ENCODE data around the gene FLVCR2.

The FLVCR2 gene

GRCh38 chr14:75559045-75559444 lies 19.4 kb upstream of the FLVCR2 start:
- no peak for DNase-seq

- peak; percentile 26 for DNase-seq
Observed at GRCh38 chr14:75559451-75560222, 18.8 kb upstream of the FLVCR2 start.

- peak; percentile 47 for DNase-seq
Observed at GRCh38 chr14:75561013-75561432, 17.4 kb upstream of the FLVCR2 start.

- DNase-seq: peak; percentile 47
Observed at GRCh38 chr14:75562089-75562488, 16.3 kb upstream of the FLVCR2 start.

GRCh38 chr14:75562489-75562888 lies 15.9 kb upstream of the FLVCR2 start:
- no peak for DNase-seq

- DNase-seq: no peak
Observed at GRCh38 chr14:75563931-75564330, 14.5 kb upstream of the FLVCR2 start.

- DNase-seq: no peak
Observed at GRCh38 chr14:75565056-75565455, 13.4 kb upstream of the FLVCR2 start.

- peak; percentile 83 for DNase-seq
Observed at GRCh38 chr14:75566321-75566720, 12.1 kb upstream of the FLVCR2 start.

GRCh38 chr14:75566752-75567151 lies 11.7 kb upstream of the FLVCR2 start:
- no peak for DNase-seq

- no peak for DNase-seq
Observed at GRCh38 chr14:75568140-75568539, 10.3 kb upstream of the FLVCR2 start.

- DNase-seq: no peak
Observed at GRCh38 chr14:75568791-75569190, 9.6 kb upstream of the FLVCR2 start.

GRCh38 chr14:75570797-75571196 lies 7.6 kb upstream of the FLVCR2 start:
- no peak for DNase-seq

- no peak for DNase-seq
Observed at GRCh38 chr14:75572104-75572503, 6.3 kb upstream of the FLVCR2 start.

GRCh38 chr14:75577090-75577489 lies 1.3 kb upstream of the FLVCR2 start:
- DNase-seq: no peak

GRCh38 chr14:75577729-75578101 lies 705 bp upstream of the FLVCR2 start:
- peak; percentile 75 for DNase-seq

GRCh38 chr14:75578786-75579337 lies 442 bp downstream of the FLVCR2 start:
- DNase-seq: no peak

- DNase-seq: no peak
Observed at GRCh38 chr14:75579338-75579864, 981 bp downstream of the FLVCR2 start.

- DNase-seq: no peak
Observed at GRCh38 chr14:75579882-75580281, 1.5 kb downstream of the FLVCR2 start.

- DNase-seq: no peak
Observed at GRCh38 chr14:75587388-75587787, 9.0 kb downstream of the FLVCR2 start.

- DNase-seq: no peak
Observed at GRCh38 chr14:75589931-75590330, 11.5 kb downstream of the FLVCR2 start.

GRCh38 chr14:75591331-75591946 lies 13.0 kb downstream of the FLVCR2 start:
- no peak for DNase-seq

- no peak for DNase-seq
Observed at GRCh38 chr14:75591987-75592575, 13.7 kb downstream of the FLVCR2 start.

- no peak for DNase-seq
Observed at GRCh38 chr14:75595226-75595625, 16.8 kb downstream of the FLVCR2 start.

GRCh38 chr14:75597149-75597548 lies 18.7 kb downstream of the FLVCR2 start:
- no peak for DNase-seq
